NCI-H2107 treated with DMSO at 0.1 percent for 48 hours (cell line): ENCODE data around the gene PLEKHG3.
"Not testable (repeated sequence)": the region's sequence is repeated elsewhere in the genome, so short reads cannot be mapped to it uniquely, and the experiment has no call there.

Experiments used
- DNase-seq: peaks from one replicate; lab custom pipeline; 2025; ENCODE audit not compliant: unreplicated experiment; lab: John Stamatoyannopoulos, UW

The PLEKHG3 gene

DNA sequence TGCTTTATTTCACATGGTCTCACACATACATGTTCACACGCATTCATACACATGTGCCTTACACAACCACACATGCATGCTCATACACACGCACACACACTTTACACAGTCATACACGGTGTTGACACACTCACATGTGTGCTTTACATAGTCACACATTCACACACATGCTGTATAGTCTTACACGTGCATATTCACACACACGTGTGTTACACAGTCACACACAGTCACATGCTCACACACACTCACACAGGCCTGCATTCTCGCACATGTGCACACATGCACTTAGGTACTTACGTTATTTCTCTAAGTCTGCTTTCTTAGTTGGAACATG lies 18.0 kb upstream of the PLEKHG3 start:
- no peak for DNase-seq

DNA sequence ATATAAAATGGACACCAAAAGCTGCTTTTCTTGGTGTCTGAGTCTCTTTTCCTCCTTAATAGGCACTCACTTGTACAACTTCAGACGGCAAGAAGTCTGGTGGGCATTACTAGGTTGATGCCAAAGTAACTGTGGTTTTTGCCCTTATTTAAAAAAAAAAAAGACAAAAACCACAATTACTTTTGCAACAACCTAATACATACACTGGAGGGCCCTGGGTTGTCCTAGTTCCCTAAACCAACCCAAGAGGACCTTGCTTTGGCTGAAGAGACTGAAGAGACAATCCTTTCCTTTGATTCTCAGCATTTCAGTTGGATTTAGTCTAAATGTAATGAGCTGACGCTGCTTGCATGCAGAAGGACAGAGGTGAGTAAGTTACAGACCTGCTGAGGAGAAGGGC lies 16.2 kb upstream of the PLEKHG3 start:
- no peak for DNase-seq

DNA sequence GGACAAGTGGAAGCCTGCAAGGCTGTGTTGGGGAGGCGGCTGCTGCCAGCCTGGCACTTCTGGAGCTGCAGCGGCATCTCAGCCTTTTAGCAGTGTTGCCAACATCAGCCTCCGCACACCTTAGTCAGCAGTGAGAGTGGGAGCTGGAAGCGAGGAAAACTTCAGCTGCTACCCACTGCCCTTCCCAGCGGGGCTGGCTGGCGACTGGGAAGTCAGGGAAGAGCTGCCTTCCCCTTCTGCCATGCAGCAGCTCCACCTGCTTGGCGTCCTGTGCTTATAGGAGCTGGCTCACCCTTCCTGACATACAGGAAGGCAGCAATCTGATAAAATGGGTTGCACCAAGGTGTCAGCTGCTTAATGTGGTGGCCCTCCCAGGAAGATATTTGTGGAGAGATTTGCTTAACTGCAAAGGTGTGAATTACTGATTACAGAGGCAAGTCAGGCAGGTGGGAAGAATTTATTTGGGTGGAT lies 15.4 kb upstream of the PLEKHG3 start:
- peak; percentile 35 for DNase-seq

DNA sequence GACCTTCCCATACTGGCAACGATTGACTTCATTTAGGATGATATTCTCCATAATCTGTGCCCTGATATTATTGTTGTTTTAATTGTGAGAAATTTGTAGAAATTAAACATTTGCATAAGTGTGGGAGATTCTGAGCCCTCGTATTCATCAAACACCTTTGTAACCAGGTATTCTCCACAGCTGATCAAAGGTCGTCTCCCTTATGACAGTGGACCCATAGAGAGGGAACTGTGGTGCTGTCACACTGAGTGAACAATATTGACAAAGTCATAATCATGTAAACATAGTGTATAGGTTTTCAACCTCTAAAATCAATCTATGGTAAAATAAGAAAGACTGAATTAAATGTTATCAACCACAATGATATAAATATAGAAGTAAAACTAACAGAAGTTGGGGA lies 14.9 kb upstream of the PLEKHG3 start:
- no peak for DNase-seq

DNA sequence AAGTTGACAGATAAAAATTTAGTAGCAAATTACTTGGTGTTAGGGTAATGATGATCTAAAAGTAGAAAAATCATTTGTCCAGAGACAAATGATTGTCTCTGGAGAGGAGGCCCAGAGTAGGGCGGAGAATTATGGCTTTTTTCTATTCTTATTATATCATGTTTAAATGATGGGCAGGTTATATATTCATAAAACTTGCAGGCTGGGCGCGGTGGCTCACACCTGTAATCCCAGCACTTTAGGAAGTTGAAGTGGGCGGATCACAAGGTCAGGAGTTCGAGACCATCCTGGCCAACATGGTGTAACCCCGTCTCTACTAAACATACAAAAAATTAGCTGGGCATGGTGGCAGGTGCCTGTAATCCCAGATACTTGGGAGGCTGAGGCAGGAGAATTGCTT lies 13.6 kb upstream of the PLEKHG3 start:
- not testable (repeated sequence) for DNase-seq

DNA sequence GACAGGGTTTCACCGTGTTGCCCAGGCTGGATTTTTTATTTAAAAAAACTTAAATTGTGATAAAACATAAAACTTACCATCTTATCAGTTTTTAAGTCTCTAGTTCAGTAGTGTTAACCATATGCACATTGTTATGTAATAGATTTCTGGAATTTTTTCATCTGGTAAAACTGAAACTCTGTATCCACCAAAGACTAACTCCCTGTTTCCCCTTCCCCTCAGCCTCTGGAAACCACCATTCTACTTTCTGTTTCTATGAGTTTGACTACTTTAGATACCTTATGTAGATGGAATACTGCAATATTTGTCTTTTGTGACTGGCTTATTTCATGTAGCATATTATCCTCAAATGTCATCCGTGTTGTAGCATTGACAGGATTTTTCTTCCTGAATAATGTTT lies 12.8 kb upstream of the PLEKHG3 start:
- DNase-seq, result no peak

DNA sequence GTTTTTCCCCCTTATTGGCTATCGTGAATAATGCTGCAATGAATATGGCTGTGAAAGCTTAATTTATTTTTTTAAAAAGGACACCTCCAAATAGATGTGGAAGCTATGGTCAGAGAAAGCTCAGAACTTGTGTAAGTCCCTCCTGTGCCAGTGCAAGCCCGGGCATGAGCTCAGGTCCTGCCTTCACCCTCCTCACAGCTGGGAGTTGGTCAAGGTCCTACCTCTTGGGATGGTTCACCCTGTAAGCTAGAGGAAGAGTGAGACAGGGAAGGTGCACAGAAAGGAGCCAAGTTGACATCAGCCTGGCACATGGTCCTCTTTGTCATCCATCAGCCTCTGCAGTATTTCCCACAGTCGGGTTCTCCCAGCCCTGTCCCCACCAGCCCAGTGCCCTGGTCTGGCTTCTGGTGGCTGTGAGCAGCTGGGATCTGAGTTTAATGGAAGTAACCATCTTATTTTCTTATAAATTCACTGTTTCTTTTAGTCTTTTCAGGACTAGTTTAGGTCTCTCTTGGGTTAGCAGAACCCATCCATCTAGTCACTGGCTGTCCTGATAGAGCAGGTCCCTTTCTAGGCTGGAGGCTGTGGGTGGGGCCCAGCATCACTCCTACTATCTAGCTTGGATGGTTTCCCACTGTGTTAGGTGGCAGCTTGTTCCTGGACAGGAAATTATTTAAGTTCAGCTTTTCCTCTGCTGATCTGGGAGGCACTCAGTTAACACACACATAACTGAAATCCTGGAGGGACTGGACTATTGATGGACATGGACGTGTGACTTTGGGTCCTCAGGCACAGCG lies 11.8 kb upstream of the PLEKHG3 start:
- DNase-seq, result no peak

DNA sequence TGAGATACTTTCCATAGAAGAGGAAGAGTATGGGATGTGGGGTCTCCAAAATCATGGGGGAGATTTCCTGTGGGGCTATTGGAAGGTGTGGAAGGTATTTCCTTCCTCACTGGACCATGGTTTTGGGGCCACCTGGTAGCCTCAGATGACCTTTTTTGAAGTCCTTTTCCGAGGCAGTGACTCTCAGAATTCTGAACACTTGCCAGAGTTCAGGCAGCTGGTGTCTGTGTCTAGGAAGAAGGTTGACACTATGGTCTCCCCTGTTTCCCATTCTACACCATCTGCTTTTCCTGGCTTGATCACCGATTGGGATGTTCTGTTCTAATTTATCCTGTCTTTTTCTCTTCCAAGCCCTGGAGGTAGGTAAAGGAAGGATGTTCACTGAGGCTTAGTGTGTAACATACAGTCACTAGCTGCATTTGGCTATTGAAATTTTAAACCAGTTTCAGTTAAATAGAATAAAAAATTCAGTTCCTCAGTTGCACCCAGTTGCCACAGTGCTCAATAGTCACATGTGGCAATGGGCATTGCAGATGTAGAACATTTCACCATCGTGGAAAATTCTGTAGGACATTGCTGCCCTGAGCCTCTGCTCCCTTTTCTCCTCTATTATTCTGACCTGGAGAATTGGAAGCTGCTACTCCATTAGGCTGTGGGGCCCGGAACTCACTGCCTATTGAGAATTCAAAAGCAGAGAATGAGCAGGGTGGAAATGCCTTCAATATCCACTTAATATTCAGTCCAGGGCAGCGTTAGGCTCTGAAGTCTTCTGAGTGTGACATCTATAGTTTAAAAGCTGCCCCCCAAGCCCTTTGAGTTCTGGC lies 11.0 kb upstream of the PLEKHG3 start:
- DNase-seq, result no peak

DNA sequence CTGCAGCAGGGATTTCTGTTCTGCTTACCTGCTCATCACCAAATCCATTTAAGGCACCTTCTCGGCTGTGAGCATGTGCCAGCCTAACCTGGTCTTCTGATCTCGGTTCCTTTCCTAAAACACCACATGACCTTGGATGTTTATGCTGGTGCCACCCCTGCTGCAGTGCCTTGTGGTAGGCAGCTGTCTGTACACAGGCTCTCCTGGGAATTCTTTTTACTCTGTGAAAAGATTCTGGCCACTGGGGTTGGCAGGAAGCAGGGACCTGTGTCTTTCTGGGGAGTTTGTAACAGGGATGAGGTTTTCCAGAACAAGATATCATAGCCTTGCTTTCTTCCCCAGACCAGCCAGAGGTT lies 10.4 kb upstream of the PLEKHG3 start:
- DNase-seq, result peak; percentile 88

DNA sequence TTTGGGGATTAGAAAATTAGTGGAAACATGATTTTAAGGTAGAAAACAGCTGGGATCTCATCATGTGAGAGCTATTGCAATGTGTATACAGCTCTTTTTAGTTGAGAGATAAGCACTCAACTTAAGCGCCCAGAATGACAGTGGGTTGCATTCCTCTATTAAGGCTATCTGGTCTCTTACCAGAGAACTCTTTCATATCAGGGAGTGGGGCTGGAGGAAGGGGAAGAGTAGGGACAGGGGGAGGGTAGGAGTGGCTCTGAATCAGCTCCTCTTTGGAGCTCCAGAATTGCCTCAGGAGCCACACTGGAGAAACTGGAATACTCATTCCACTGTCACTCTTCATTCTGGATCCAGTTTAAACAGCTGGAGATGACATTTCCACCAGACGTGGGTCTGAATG lies 9.2 kb upstream of the PLEKHG3 start:
- no peak for DNase-seq

DNA sequence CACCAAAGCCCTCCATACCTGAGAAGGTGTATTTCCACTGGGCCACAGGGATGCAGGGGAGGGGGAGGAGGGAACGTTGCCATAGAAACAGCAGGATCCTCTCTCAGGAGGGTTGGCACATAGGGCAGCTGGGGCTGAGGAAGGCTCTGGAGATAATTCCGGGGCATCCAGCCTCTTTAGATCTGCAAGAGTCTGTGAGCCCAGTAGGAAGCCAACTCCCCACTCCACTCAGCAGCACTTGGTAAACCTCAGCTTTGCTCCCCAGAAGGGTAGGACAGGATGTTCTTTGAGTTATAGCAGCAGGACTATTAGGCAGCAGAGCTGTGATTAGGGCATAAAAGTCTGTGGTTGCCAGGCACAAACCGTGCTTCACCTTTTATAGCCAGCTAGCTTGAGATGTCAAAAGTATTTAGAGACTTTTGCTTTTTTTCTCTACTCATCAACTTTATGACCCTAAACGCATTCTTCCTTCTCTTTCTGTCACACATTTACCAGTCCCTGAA lies 7.8 kb upstream of the PLEKHG3 start:
- no peak for DNase-seq

DNA sequence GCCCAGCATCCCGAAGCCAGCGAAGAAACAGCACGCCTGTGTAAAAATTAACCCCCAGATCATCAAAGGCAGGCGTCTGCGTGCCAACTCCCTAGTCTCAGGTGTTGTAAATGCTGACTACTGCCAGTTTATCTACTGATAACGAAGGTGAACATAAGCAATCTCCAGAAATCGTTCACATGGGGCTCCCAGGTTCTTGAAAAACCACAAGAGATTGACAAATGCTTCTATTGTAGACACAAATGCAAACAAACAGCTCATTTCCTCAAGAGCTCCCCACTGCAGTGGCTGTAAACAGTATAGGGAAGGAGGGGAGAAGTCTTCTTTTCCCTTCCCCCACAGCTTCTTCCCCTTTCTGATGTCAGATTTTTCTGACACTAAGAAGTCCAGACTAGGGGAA lies 5.3 kb upstream of the PLEKHG3 start:
- DNase-seq, result peak; percentile 91

DNA sequence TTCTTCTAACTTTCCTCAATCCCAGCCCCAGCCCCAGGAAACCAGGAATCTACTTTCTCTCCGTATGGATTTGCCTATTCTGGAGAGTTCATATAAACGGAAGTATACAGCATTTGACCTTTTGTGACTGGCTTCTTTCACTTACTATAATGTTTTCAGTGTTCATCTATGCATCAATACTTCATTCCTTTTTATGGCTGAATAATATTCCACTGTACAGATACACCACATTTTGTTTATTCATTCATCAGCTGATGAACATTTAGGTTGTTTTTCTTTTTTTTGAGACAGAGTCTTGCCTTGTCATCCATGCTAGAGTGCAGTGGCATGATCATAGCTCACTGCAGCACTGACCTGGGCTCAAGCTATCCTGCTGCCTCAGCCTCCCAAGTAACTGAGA lies 3.9 kb upstream of the PLEKHG3 start:
- no peak for DNase-seq

DNA sequence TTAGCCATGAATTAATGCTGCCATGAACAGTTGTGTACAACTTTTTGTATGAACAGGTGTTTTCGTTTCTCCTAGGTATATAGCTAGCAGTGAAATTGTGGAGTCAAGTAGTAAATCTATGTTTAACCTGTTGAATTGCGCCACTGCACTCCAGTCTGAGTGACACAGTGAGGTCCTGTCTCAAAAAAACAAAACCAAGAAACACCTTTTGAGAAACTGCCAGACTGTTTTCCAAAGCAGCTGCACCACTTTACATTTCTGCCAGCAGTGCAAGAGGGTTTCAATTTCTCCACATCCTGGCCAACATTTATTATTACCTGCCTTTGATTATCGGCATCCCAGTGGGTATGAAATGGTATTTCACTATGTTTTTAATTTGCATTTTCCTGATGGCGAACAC lies 3.3 kb upstream of the PLEKHG3 start:
- DNase-seq, result peak; percentile 72

DNA sequence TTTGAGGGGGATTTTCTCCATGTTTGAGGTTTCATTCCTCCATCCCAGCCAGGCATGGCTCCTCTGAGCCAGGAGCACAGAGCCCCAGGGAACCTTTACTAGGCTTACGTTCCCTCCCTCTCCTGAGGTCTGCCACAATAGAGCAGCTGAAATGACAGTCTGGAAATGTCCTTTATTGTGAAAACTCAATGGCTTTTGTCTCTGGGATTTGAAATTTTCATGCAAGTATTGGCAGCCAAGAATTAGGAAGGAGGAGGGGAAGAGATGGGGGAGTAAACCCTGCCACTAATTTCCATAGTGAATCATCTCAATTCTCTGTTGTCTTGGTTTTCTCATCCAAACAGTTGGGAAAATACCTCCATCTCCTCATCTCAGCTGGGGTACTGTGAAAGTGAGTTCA lies 2.6 kb upstream of the PLEKHG3 start:
- peak; percentile 60 for DNase-seq

DNA sequence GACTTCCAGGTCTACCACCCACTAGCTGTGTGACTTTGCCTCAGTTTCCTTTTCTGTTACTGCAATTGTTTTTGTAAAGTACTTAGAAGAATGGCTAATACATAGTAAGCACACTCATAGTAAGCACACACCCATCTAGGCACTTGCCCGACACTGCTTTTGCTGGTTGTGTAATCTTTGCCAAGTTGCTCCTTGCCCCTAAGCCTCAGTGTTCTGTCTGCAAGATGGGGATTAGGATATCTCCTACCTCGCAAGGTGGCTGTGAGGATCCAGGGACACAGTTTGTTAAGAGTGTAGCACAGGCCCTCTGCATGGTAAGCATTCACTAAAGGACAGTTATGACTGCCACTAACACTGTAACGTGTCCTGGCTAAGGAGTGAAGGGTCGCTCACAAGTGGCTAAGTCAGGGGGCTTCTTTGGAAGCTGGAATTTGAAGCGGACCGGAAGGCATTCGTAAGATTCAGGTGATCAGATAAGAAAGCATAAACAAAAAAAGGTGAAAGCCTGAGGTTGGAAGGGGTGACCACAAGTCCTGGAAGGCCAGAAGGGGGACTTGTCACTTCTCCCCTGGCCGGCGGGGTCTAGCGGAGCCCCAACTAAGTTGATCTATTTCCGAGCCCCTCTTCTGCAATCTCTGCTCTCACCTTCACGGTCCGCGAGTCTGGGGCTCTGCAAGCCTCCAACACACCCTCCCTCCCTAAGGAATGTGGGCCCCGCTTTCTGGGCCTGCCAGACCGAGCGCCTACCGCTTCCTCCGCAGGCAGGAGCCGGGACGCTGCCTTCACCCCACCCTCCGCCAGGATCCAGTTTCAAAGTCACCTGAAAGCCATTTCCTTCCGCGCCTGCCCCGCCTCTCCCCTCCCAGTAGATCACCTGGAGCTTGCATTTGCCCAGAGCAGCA lies 1.5 kb upstream of the PLEKHG3 start:
- peak; percentile 92 for DNase-seq

DNA sequence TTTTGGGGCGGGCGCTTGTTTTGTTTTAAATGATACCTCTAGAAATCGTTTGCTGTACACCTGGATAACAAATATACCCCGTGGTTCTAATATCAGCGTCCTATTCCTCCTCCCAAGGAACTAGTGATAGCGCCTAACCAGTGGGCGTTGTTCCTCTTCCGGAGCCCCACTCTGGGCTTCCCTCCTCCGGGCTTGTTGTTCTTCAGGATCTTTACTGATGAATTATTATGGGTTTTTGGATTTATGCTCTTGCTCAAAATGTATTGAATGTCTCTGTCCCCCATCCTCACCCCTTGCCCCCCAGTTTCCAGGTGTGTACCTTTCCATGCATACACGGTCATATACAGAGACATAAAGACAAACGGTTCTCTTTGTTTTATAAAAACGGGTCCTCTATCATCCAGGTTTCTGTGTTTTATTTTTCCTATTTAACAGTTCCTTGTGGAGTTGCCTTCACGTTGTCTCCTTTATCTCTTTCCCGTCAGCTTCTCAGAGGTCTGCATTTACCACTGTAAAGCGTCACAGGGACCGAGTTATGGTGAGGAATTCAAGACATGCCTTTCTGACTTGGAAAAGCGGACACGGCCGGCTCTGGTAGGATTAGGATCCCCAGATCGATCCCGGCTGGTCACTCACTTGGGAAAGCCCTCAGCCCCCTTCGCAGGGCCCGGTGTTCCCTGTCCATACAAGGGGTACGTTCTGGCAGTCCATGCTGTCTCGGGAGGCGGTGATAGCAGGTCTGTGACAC lies 655 bp upstream of the PLEKHG3 start:
- DNase-seq, result no peak

DNA sequence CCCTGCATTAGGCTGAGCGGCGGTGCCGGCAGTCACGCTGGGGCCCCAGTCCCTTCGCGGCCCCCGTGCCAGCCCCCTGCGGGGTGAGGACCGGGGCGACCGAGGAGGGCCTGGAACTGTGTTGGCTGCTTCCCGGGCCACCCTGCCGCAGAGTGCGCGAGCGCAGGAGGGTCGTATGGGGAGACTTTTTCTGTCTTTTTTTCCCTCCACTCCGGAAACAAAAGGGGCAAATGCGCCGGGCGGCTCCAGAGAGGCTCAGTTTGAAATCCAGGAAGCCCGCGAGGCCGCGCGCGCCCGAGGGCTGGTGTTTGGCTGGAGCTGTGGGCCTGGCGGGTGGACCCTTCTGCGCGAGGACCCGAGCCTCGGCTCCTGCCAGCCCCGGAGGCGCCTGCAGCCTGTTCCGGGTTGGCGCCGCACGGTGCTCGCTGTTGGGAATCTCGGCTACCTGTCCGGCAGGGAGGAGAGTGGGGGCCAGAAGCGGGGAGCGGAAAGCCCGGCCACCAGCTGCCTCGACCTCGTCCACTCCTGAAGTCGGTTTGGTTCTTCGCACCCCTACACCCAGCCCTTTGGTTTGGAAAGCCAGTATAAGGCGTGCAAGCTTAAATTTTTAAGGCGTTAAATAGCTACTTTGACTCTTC lies 638 bp downstream of the PLEKHG3 start:
- DNase-seq, result no peak

DNA sequence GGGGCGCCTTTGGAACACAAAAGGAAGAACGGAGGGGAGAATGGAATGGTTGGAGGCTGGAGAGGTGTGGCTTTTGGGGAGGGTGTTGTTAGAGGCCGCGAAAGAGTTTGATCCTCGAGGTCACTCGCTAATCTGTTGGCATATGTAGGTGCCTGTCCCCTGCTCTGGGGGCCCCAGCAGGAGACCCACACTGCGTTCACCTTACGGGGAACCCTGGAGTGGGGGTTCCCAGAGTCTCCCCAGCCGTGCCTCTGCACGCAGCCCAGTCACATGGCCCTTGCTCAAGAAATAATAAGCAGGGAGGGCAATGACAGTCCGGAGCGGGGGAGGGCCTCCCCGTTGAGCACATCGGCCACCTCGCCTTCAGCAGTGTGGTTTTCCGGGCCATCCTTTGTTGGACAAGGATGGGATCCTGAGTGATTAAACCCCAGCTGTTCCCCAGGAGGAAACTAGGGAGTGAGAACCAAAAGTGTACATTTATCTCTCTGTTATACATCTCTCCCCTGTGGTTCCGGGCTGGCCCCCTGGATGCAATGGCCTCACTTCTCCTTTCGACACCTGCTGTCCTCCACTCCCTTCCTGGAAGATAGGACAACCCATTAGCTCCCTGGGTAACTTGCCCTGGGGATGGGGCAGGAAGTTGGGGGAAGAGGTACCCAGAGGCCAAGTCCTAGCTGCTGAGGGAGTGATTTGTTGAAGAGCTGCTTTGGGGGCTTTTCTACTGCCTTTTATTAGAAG lies 1.3 kb downstream of the PLEKHG3 start:
- no peak for DNase-seq
